OCI-LY7 (cell line): Measurements from ENCODE around the gene STON2. TPM values are rescaled to one million over a fixed set of nuclear protein-coding genes. Genes with fewer than 3 reads are reported as not detected.

Experiments used
- BruUV-seq: library from RNA; stranded (reverse); fragments of 400-500 nt; replicated peaks from 2 replicates; lab custom pipeline; 2021; lab: Mats Ljungman, UMichigan
- CTCF ChIA-PET: fragments of 300-600 bp; sonication (Branson Sonifier 250); formaldehyde crosslinking; loops from one replicate; lab custom pipeline; 2022; ENCODE audit warnings: antibody characterized with exemption; ENCODE audit not compliant: unreplicated experiment; lab: Charles Lee
- POLR2A ChIA-PET: fragments of 300-600 bp; sonication (Branson Sonifier 250); formaldehyde crosslinking; loops from one replicate; lab custom pipeline; 2022; ENCODE audit warnings: antibody characterized with exemption; lab: Charles Lee
- DNase-seq: peaks from one replicate; pipeline ENCODE4 v3.0.0-alpha.2; 2015; ENCODE audit warnings: low spot score
- H2AFZ ChIP-seq: fragments of 200-600 bp; sonication (generic), shearing (Covaris generic); 2 replicates; pipeline ENCODE4 v1.6.1; 2014; ENCODE audit warnings: mild to moderate bottlenecking, antibody characterized with exemption, low read length, moderate library complexity
- H3K27ac ChIP-seq: fragments of 200-600 bp; sonication (generic); 2 replicates; pipeline ENCODE4 v1.5.1; 2014; ENCODE audit warnings: mixed run types, low read depth, mild to moderate bottlenecking, moderate library complexity, low read length, inconsistent platforms; ENCODE audit not compliant: poor library complexity, severe bottlenecking
- H3K36me3 ChIP-seq: fragments of 200-600 bp; sonication (generic); 2 replicates; pipeline ENCODE4 v1.6.1; 2014; ENCODE audit warnings: mild to moderate bottlenecking, antibody characterized with exemption, low read length, moderate library complexity, mixed read lengths; ENCODE audit not compliant: insufficient read depth
- H3K4me1 ChIP-seq: fragments of 200-600 bp; sonication (generic); 2 replicates; pipeline ENCODE4 v1.5.1; 2014; ENCODE audit warnings: mild to moderate bottlenecking, low read length; ENCODE audit not compliant: insufficient read depth, poor library complexity, severe bottlenecking
- H3K4me2 ChIP-seq: fragments of 200-600 bp; sonication (generic); 2 replicates; pipeline ENCODE4 v1.6.1; 2014; ENCODE audit warnings: mild to moderate bottlenecking, low read length
- H3K4me3 ChIP-seq: fragments of 200-600 bp; sonication (generic); 2 replicates; pipeline ENCODE4 v1.5.1; 2014; ENCODE audit warnings: mild to moderate bottlenecking, low read depth, low read length; ENCODE audit not compliant: poor library complexity, severe bottlenecking
- H3K79me2 ChIP-seq: fragments of 200-600 bp; sonication (generic); 2 replicates; pipeline ENCODE4 v1.6.1; 2016; ENCODE audit warnings: low read depth, mild to moderate bottlenecking, low read length, moderate library complexity, mixed read lengths; ENCODE audit not compliant: insufficient read depth
- H3K9me2 ChIP-seq: fragments of 200-600 bp; sonication (generic); 2 replicates; pipeline ENCODE4 v1.6.1; 2016; ENCODE audit warnings: mild to moderate bottlenecking, low read length, mixed read lengths; ENCODE audit not compliant: insufficient read depth
- H3K9me3 ChIP-seq: fragments of 200-600 bp; sonication (generic); 2 replicates; pipeline ENCODE4 v1.6.1; 2014; ENCODE audit warnings: mild to moderate bottlenecking, mixed run types, low read length, mixed read lengths
- H4K20me1 ChIP-seq: fragments of 200-600 bp; sonication (generic); 2 replicates; pipeline ENCODE4 v1.6.1; 2014; ENCODE audit warnings: mild to moderate bottlenecking, antibody characterized with exemption, low read length, moderate library complexity, mixed read lengths; ENCODE audit not compliant: insufficient read depth
- EZH2phosphoT487 ChIP-seq: fragments of 200-600 bp; sonication (generic); IDR thresholded peaks from 2 replicates; pipeline ENCODE4 v1.6.1; 2018; ENCODE audit warnings: low read depth, borderline replicate concordance, mild to moderate bottlenecking, mixed run types, antibody characterized with exemption, low read length, moderate library complexity, mixed read lengths
- intact Hi-C: fragments of 100-400 bp; cut with micrococcal nuclease; formaldehyde crosslinking; loops from one replicate; pipeline ENCODE4 v1.10.0; 2022; ENCODE audit not compliant: unreplicated experiment
- total RNA-seq, 2 experiments: library from RNA; depleted of rRNA in 1 of 2; stranded (reverse); fragments of >200 nt in 1 of 2; shearing (Covaris generic) in 1 of 2; gene quantifications; 2 replicates each; pipeline ENCODE4 v1.2.3, GENCODE V29; 2014 to 2022
- TF ChIP-seq, protein P1 (sequence below): fragments of 200-600 bp; sonication (generic); conservative IDR thresholded peaks from 2 replicates; pipeline ENCODE4 v1.5.1; 2014; ENCODE audit warnings: mild to moderate bottlenecking, antibody characterized with exemption, low read length, moderate library complexity, mixed read lengths

Gene STON2
- total RNA-seq, 2 experiments from 2014 or later: 0.25 TPM; not detected in 1

DNA sequence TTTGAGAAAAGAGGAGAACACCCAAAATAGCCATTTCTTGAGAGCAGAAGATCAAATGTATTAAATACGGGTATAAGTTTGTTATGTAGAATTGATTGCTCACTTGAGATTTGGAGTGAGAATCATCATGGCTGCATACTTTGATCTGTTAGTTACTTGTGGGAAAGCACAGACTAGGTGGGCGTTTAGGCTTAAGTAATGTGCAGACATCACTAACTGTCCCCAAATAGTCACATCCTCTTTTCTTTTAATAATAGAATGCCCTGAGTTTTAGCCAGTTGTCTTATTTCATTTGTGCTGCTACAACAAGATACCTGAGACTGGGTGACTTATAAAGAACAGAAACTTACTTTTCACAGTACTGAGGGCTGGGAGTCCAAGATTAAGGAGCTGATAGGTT lies 165.0 kb downstream of the STON2 start:
- ChIA-PET CTCF (no interaction called here), POLR2A (no interaction called here)
- Histone ChIP-seq H3K4me3 (no peak overlapping the region), H3K36me3 (no peaks in the 10 kb centered on the region), H3K9me3 (no peaks in the 10 kb centered on the region), H3K27ac (no peak overlapping the region), H3K4me2 (no peak overlapping the region), H3K79me2 (no peaks in the 10 kb centered on the region), H3K9me2 (no peaks in the 10 kb centered on the region), H3K4me1 (no peaks in the 10 kb centered on the region), H4K20me1 (no peaks in the 10 kb centered on the region), H2AFZ (no peak overlapping the region)
- intact Hi-C loops: no loop called here
- no TSS peak for BruUV-seq
- TF ChIP-seq, protein P1, sequence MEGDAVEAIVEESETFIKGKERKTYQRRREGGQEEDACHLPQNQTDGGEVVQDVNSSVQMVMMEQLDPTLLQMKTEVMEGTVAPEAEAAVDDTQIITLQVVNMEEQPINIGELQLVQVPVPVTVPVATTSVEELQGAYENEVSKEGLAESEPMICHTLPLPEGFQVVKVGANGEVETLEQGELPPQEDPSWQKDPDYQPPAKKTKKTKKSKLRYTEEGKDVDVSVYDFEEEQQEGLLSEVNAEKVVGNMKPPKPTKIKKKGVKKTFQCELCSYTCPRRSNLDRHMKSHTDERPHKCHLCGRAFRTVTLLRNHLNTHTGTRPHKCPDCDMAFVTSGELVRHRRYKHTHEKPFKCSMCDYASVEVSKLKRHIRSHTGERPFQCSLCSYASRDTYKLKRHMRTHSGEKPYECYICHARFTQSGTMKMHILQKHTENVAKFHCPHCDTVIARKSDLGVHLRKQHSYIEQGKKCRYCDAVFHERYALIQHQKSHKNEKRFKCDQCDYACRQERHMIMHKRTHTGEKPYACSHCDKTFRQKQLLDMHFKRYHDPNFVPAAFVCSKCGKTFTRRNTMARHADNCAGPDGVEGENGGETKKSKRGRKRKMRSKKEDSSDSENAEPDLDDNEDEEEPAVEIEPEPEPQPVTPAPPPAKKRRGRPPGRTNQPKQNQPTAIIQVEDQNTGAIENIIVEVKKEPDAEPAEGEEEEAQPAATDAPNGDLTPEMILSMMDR: no peak
- no peak for TF ChIP-seq EZH2phosphoT487
- DNase-seq: no peak

DNA sequence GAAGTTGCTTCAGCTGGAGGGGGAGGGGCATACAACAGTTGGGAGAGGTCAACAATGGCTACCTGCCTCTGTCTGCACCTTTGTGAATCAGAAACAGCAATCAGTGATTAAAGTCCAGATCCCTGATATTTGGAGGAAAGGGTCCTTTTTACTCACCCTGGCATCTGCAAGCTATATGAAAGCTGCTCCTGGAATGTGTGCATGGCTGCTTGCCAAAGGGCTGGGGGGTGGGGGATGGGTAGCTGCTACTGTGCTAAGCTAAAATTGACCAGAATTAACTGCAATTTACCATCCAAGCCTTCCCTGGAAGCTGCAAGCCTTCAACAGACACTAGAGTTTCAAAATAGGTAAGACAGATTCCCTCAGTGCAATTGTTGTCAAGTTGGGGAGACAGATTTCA lies 165.8 kb downstream of the STON2 start:
- Histone ChIP-seq H2AFZ (no peak overlapping the region), H3K27ac (no peak overlapping the region), H3K36me3 (no peaks in the 10 kb centered on the region), H3K4me2 (no peak overlapping the region), H3K4me1 (no peaks in the 10 kb centered on the region), H3K9me2 (no peaks in the 10 kb centered on the region), H4K20me1 (no peaks in the 10 kb centered on the region), H3K4me3 (no peak overlapping the region), H3K9me3 (no peaks in the 10 kb centered on the region), H3K79me2 (no peaks in the 10 kb centered on the region)
- POLR2A ChIA-PET: interaction anchor here (0.7 kb wide), 1 partner anchor 253 kb away, joined by 3 read pairs; no protein-coding TSS in a partner anchor
- DNase-seq: no peak
- CTCF ChIA-PET: no interaction called here
- no TSS peak for BruUV-seq
- intact Hi-C loops: no loop called here
- TF ChIP-seq, protein P1: no peak
- TF ChIP-seq EZH2phosphoT487: no peak

DNA sequence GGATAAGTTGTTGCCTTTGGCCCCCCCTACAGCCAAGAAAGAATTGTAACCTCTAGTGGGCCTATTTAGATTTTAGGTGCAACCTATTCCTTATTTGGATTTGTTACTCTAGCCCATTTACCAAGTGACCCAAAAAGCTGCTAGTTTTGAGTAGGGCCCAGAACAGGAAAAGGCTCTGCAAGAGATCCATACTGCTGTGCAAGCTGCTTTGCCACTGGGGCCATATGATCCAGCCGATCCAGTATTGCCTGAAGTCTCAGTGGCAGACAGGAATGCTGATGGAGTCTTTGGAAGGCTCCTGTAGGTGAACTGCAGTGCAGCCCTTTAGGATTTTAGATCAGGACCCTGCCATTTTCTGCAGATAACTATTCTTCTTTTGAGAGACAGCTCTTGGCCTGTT lies 166.5 kb downstream of the STON2 start:
- CTCF ChIA-PET: no interaction called here
- H4K20me1 ChIP-seq: no peaks in the 10 kb centered on the region
- DNase-seq: no peak
- H3K36me3 ChIP-seq: no peaks in the 10 kb centered on the region
- POLR2A ChIA-PET: interaction anchor here (0.7 kb wide), 1 partner anchor 252 kb away, joined by 3 read pairs; no protein-coding TSS in a partner anchor
- no TSS peak for BruUV-seq
- no peak overlapping the region for H3K4me3 ChIP-seq
- intact Hi-C loops: no loop called here
- H3K4me1 ChIP-seq: no peaks in the 10 kb centered on the region
- no peaks in the 10 kb centered on the region for H3K9me2 ChIP-seq
- no peak overlapping the region for H2AFZ ChIP-seq
- no peaks in the 10 kb centered on the region for H3K9me3 ChIP-seq
- TF ChIP-seq, protein P1: no peak
- TF ChIP-seq EZH2phosphoT487: no peak
- no peak overlapping the region for H3K4me2 ChIP-seq
- no peaks in the 10 kb centered on the region for H3K79me2 ChIP-seq
- no peak overlapping the region for H3K27ac ChIP-seq
